Lower leg skin (tissue), 4 donors: ENCODE measurements around the gene COX6B2. TPM values are rescaled to one million over a fixed set of nuclear protein-coding genes. Genes with fewer than 3 reads are reported as not detected.

Experiments
- DNase-seq, 2 donors: peaks; one replicate each; pipeline ENCODE4 v3.0.0-alpha.2; 2019; ENCODE audit warnings: low spot score in 2 of 2
- H3K4me3 ChIP-seq: fragments of 200-600 bp; sonication (generic); 2 replicates; pipeline ENCODE4 v1.5.1; 2017; ENCODE audit warnings: mild to moderate bottlenecking, low read depth; ENCODE audit not compliant: poor library complexity, severe bottlenecking
- CTCF ChIP-seq, 3 donors: fragments of 450-650 bp; IDR thresholded peaks; one replicate each; pipeline ENCODE4 v1.5.1; 2016; ENCODE audit warnings: antibody characterized with exemption in 3 of 3, mild to moderate bottlenecking in 3 of 3, moderate library complexity in 2 of 3
- POLR2A ChIP-seq, 2 donors: fragments of 450-650 bp; IDR thresholded peaks; one replicate each; pipeline ENCODE4 v1.6.1; 2016 to 2017; ENCODE audit warnings: antibody characterized with exemption in 2 of 2, mild to moderate bottlenecking in 1 of 2, moderate library complexity in 1 of 2
- WGBS, 2 donors: methylation state at CpG; one replicate each; pipeline ENCODE4 v1.1.5; 2018; 5-methylcytosine and 5-hydroxymethylcytosine counted together
- intact Hi-C: fragments of 100-400 bp; cut with DNase I; formaldehyde crosslinking; loops from one replicate; pipeline ENCODE4 v1.15.0; 2023; ENCODE audit warnings: low total_unique reads
- total RNA-seq, 4 donors: library from RNA; depleted of rRNA; stranded (reverse); fragments of >200 nt; gene quantifications; one replicate each; pipeline ENCODE4 v1.1.0, GENCODE V29; 2016

The COX6B2 gene
- total RNA-seq, 4 donors from 2014 or later: 0.42 to 1.1 (median 0.49) TPM; not detected in 1

DNA sequence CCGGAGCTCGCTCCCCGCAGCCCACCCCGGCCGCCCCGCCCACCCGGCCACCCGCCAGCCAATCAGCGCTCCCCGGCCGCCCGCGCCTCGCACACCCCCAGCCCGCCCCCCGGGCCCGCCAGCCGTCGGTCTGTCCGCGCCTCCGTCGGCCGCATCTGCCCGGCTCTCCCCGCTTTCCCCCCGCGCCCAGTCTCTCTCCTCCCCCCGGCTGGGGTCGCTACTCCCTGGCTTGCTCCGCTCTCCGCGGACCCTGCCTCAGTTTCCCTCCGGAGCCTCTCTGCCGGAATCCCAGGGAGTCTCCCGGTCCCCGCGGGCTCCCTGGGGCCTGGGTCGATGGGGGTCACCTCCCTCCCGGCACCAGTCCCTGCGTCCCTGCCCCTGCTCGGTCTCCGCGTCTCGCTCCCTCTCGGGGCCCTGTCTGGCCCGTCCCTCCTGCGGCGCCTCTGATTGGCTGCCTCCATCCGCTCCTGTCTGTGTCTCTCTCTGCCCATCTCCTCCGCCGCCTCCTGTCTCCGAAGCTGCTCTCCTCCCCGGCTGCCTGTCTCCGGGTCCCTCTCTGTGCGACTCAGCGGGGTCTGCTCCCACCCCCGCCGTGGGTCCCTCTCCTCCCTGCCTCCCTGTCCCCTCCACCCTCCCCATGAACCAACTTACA is 15.3 kb upstream of the COX6B2 start:
- no peak overlapping the region for H3K4me3 ChIP-seq
- intact Hi-C loops: no loop called here
- DNase-seq: no peak
- no peak for TF ChIP-seq CTCF (IDR thresholded peaks at IDR 0.05)
- no peak for TF ChIP-seq POLR2A (IDR thresholded peaks at IDR 0.05)
- 0 to 2% methylated on average over 29 to 32 of the region's 59 CpGs for WGBS, 2 donors

GRCh38 chr19:55368701-55369563 is 14.4 kb upstream of the COX6B2 start:
- no peak for TF ChIP-seq CTCF (IDR thresholded peaks at IDR 0.05)
- no peak for TF ChIP-seq POLR2A (IDR thresholded peaks at IDR 0.05)
- intact Hi-C loops: no loop called here
- no peak for DNase-seq
- no peak overlapping the region for H3K4me3 ChIP-seq
- WGBS, 2 donors: 15 to 18% methylated on average over 32 to 42 of the region's 54 CpGs

DNA sequence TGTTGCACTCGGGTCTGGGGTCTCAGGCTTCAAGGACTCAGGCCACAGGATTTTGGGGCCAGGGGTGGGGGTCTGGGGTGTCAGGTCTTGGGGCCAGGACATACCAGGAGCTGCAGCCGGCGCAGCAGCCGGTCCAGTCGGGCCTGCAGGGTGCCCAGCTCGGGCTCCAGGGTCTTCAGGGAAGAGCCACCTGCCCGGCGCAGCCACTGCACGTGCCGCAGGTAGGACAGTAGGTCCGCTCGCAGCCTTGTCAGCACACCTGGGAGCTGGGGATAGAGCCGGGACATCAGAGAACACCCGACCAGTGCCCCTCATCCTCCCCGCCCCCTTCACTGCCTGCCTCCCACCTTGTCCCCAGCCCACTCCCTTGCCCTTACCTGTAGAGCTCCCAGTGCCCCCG is 13.6 kb upstream of the COX6B2 start:
- WGBS, 2 donors: 91 to 92% methylated on average over 16 of the region's 16 CpGs
- DNase-seq: no peak
- no peak for TF ChIP-seq CTCF (IDR thresholded peaks at IDR 0.05)
- no peak for TF ChIP-seq POLR2A (IDR thresholded peaks at IDR 0.05)
- H3K4me3 ChIP-seq: no peak overlapping the region
- intact Hi-C loops: no loop called here

DNA sequence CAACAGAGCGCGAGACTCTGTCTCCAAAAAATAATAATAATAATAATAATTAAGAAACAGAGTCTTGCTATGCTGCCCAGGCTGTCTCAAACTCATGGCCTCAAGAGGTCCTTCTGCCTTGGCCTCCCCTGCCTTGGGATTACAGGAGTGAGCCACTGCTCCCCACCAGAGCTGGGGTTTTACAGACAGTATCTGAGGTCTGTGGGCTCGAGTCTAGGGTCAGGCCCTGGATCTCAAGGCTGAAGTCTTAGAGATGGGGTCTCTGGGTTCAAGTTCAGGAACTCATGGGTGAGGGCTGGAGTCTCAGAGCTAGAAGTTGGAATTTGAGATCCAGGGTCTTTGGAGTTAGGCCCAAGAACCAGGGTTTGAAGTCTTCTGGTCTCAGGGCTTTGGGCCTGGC is 12.3 kb upstream of the COX6B2 start:
- intact Hi-C loops: no loop called here
- no peak for DNase-seq
- no peak for TF ChIP-seq POLR2A (IDR thresholded peaks at IDR 0.05)
- TF ChIP-seq CTCF (IDR thresholded peaks at IDR 0.05): no peak
- H3K4me3 ChIP-seq: no peak overlapping the region
- WGBS, 2 donors: 84 to 98% methylated on average over 3 of the region's 3 CpGs

DNA sequence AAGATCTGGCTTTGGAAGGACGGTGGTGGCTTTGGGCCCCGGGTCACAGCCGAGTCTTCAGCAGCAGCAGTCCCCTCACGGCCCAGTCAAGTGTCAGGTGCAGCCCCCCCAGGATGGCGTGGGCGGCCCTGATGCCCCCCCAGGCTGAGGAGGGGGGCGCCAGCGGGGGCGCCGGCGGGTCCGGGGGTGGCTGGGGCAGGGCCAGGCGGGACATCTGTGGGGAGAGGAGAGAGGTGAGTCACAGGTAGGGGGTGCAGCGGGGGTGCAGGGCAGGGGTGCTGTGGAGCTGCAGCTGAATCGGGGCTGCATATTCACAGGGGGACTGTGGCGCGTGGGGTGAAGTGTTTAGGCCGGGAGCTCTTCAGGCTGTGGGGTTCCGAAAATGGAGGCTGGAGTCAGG is 11.4 kb upstream of the COX6B2 start:
- no peak for DNase-seq
- intact Hi-C loops: no loop called here
- no peak overlapping the region for H3K4me3 ChIP-seq
- WGBS, 2 donors: 66 to 68% methylated on average over 19 of the region's 19 CpGs
- TF ChIP-seq CTCF (IDR thresholded peaks at IDR 0.05) (no peak), POLR2A (IDR thresholded peaks at IDR 0.05) (no peak)
